AG04450 (cell line): ENCODE data around the gene FAM169A. TPM values are rescaled to one million over a fixed set of nuclear protein-coding genes. Genes with fewer than 3 reads are reported as not detected.

Source experiments
- CTCF ChIA-PET: fragments of 300-600, 350-600 bp; formaldehyde crosslinking; extraction: SDS; loops from one replicate; lab custom pipeline; 2022; ENCODE audit warnings: antibody characterized with exemption, inconsistent platforms; lab: Charles Lee
- POLR2A ChIA-PET: fragments of 350-600 bp; formaldehyde crosslinking; extraction: SDS; loops from one replicate; lab custom pipeline; 2021; ENCODE audit warnings: antibody characterized with exemption, inconsistent platforms; lab: Yijun Ruan, JAX
- DNase-seq: peaks from one replicate; pipeline ENCODE4 v3.0.0-alpha.2; 2011; ENCODE audit warnings: low read depth, low spot score
- H3K27ac ChIP-seq: one replicate; pipeline ENCODE4 v1.5.1; 2012; ENCODE audit warnings: low read depth, low read length, control low read depth
- H3K27me3 ChIP-seq: one replicate; pipeline ENCODE4 v1.6.0; 2012; ENCODE audit warnings: low read length; ENCODE audit not compliant: control insufficient read depth, insufficient read depth
- H3K4me3 ChIP-seq: 2 replicates; pipeline ENCODE4 v1.5.1; 2011; ENCODE audit warnings: mild to moderate bottlenecking, low read depth, low read length, control low read depth
- H3K9me3 ChIP-seq: 2 replicates; pipeline ENCODE4 v1.5.1; 2012; ENCODE audit warnings: low read length; ENCODE audit not compliant: control insufficient read depth, insufficient read depth
- CTCF ChIP-seq: IDR thresholded peaks from 2 replicates; pipeline ENCODE4 v1.5.1; 2011; ENCODE audit warnings: low read depth, low read length, control low read depth, inconsistent platforms
- polyA plus RNA-seq: library from polyadenylated mRNA; depleted of rRNA; stranded (reverse); fragments of >200 nt; gene quantifications from 2 replicates; pipeline ENCODE4 v1.2.3, GENCODE V29; 2011

Gene FAM169A
- polyA plus RNA-seq, 1 experiment: 0.05 TPM

- peaks cover 2% of the 10 kb centered on the region for H3K27me3 ChIP-seq
- POLR2A ChIA-PET: no interaction called here
- CTCF ChIA-PET: no interaction called here
- no peak for TF ChIP-seq CTCF
- H3K27ac ChIP-seq: no peak overlapping the region
- no peak for DNase-seq
- no peak overlapping the region for H3K4me3 ChIP-seq
- H3K9me3 ChIP-seq: no peaks in the 10 kb centered on the region
Measured at GRCh38 chr5:74822288-74822687, 43.9 kb downstream of the FAM169A start.

DNA sequence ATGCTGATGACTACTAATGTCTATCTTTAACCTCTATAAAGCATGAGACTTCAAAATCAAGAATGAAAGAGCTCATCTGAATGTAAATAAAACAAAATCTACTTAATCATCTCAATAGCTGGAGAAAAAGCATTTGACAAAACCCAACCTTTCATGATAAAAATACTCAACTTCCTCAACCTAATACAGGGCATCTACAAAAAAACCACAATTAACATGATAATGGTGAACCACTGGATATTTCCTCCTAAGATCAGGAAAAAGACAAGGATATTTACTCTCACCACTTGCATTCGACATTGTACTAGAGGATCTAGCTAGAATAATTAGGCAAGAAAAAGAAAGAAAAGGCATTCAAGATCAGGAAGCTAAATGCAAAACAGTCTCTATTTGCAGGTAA lies 49.3 kb downstream of the FAM169A start:
- no peak for TF ChIP-seq CTCF
- Histone ChIP-seq H3K9me3 (no peaks in the 10 kb centered on the region), H3K4me3 (no peak overlapping the region), H3K27me3 (no peaks in the 10 kb centered on the region), H3K27ac (no peak overlapping the region)
- DNase-seq: no peak
- ChIA-PET POLR2A (no interaction called here), CTCF (no interaction called here)

DNA sequence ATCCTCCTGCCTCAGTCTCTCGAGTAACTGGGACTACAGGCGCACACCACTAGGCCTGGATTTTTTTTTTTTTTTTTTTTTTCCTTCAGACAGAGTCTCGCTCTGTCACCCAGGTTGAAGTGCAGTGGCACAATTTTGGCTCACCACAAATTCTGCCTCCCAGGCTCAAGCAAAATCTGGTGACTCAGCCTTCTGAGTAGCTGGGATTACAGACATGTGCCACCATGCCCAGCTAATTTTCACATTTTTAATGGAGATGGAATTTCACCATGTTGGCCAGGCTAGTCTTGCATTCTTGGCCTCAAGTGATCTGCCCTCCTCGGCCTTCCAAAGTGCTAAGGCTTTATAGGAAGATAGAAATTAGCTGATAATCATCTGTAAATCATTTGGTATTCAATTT lies 55.3 kb downstream of the FAM169A start:
- Histone ChIP-seq H3K27ac (no peak overlapping the region), H3K27me3 (peaks cover 4% of the 10 kb centered on the region), H3K4me3 (no peak overlapping the region), H3K9me3 (no peaks in the 10 kb centered on the region)
- ChIA-PET CTCF (no interaction called here), POLR2A (no interaction called here)
- TF ChIP-seq CTCF: no peak
- no peak for DNase-seq

DNA sequence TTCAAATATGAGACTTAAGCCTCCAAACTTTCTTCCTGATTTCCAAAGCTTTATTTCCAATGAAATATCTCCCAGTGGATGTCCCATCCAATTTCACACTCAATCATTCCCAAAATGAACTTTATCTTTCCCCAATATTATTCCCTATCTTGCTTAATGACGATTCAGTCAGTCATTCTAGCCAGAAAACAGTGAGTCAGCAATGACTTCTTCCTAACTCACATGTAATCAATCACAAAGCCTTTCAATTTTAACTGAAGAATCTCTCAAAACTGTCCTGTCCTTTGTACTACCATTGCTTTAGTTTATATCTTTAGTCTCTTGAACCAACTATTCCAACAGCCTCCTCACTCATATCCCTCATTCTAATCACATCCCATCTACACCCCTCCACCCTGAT lies 64.2 kb downstream of the FAM169A start:
- no peak overlapping the region for H3K27ac ChIP-seq
- ChIA-PET CTCF (no interaction called here), POLR2A (no interaction called here)
- H3K9me3 ChIP-seq: no peaks in the 10 kb centered on the region; the same call in 1 of the 2 replicates
- TF ChIP-seq CTCF: no peak
- H3K4me3 ChIP-seq: no peak overlapping the region
- H3K27me3 ChIP-seq: peaks cover 4% of the 10 kb centered on the region
- DNase-seq: no peak

DNA sequence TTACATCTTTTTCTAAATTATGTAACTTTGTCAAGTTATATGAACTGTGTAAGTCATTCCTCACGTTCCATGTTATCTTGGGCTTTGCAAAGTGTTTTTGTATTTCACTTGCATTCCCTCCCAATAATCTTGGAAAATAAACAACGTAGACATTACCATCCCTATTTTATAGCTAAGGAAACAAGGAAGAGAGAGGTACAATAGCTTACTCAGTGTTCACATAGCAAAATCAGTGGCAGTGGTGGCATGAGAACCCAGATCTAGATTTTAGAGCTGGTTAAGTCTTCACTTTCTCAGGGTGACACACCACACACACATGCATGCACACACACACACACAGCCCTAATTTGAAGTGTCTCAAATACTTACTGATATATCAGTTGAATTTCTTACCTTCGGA lies 65.0 kb downstream of the FAM169A start:
- POLR2A ChIA-PET: no interaction called here
- no peak for TF ChIP-seq CTCF
- CTCF ChIA-PET: no interaction called here

More for the DNA sequence above, 65.0 kb downstream of the FAM169A start:
- no peak for DNase-seq
- H3K27me3 ChIP-seq: no peaks in the 10 kb centered on the region
- no peak overlapping the region for H3K27ac ChIP-seq
- no peaks in the 10 kb centered on the region; the same call in 1 of the 2 replicates for H3K9me3 ChIP-seq
- no peak overlapping the region for H3K4me3 ChIP-seq
